ENCODE measurements around the gene RASGRP2. TPM values are rescaled to one million over a fixed set of nuclear protein-coding genes. Genes with fewer than 3 reads are reported as not detected.
"Not testable (repeated sequence)": the region's sequence is repeated elsewhere in the genome, so short reads cannot be mapped to it uniquely, and the experiment has no call there.

Gene RASGRP2
- total RNA-seq, 4 donors from 2014 or later: 3.2 to 72.8 (median 23.3) TPM

DNA sequence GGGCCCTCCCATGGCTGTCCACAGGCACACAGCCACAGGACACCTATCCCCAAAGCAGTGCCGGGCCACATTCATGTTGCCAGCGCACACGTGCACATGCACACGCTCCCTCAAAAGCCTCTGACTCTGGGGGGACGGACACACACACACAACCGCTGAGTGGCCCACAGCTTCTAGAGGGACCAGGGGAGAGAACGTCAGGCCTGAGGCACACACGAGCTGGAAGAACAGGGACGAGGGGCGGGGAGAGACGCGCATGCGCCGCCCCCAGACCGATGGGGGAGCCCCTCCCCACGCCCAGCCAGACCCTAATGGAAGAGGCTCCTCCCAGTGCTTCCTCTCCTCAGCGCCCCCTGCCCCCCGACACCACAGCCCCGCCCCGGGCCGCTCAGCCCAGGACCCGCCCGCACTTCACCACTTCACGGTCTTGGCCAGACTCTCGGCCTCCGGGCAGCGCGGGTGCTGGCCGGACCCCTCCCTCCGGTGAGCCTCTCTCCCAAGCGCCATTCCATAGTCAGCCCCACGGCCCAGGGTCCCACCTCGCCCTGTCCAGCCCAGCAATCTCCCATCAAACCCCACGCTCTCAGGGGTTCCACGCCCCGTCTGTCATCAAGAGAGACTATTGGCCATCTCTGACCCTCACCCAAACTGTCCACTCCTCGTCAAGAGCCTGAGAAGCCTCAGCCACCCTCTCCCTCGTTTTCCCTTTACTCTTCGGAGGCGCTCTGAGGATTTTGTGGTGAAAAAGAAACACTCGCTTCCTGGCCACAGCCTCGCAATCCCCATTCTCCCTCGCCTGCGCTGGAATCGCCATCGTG, 32.6 kb downstream of the RASGRP2 start:
- DNase-seq: no peak
- H3K27me3 ChIP-seq: peaks cover 27 to 53% of the 10 kb centered on the region in 2 donors
- no peaks in the 10 kb centered on the region for H3K36me3 ChIP-seq
- H3K9me3 ChIP-seq: no peaks in the 10 kb centered on the region
- H3K27ac ChIP-seq: no peak overlapping the region
- intact Hi-C loops (cut with DNase I; ENCODE audit: low total_unique reads): no loop called here
- H3K4me3 ChIP-seq: no peak overlapping the region
- TF ChIP-seq POLR2A (IDR thresholded peaks at IDR 0.05): no peak
- TF ChIP-seq, protein P1, sequence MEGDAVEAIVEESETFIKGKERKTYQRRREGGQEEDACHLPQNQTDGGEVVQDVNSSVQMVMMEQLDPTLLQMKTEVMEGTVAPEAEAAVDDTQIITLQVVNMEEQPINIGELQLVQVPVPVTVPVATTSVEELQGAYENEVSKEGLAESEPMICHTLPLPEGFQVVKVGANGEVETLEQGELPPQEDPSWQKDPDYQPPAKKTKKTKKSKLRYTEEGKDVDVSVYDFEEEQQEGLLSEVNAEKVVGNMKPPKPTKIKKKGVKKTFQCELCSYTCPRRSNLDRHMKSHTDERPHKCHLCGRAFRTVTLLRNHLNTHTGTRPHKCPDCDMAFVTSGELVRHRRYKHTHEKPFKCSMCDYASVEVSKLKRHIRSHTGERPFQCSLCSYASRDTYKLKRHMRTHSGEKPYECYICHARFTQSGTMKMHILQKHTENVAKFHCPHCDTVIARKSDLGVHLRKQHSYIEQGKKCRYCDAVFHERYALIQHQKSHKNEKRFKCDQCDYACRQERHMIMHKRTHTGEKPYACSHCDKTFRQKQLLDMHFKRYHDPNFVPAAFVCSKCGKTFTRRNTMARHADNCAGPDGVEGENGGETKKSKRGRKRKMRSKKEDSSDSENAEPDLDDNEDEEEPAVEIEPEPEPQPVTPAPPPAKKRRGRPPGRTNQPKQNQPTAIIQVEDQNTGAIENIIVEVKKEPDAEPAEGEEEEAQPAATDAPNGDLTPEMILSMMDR (IDR thresholded peaks at IDR 0.05): no peak
- H3K4me1 ChIP-seq: peaks cover 0 to 13% of the 10 kb centered on the region in 2 donors

- no peak for TF ChIP-seq POLR2A (IDR thresholded peaks at IDR 0.05)
- TF ChIP-seq, protein P1 (IDR thresholded peaks at IDR 0.05): no peak
- no peak for DNase-seq
- no peak overlapping the region for H3K27ac ChIP-seq
- intact Hi-C loops (cut with DNase I; ENCODE audit: low total_unique reads): no loop called here
- H3K27me3 ChIP-seq: peaks cover 24 to 47% of the 10 kb centered on the region in 2 donors
- no peaks in the 10 kb centered on the region for H3K36me3 ChIP-seq
- H3K9me3 ChIP-seq: no peaks in the 10 kb centered on the region
- peaks cover 0 to 13% of the 10 kb centered on the region in 2 donors for H3K4me1 ChIP-seq
- no peak overlapping the region for H3K4me3 ChIP-seq
Observed at GRCh38 chr11:64710418-64711137, 33.4 kb downstream of the RASGRP2 start.

GRCh38 chr11:64705501-64705900, 38.4 kb downstream of the RASGRP2 start:
- no peak for DNase-seq
- Histone ChIP-seq H3K9me3 (no peaks in the 10 kb centered on the region), H3K4me1 (no peaks in the 10 kb centered on the region), H3K36me3 (no peaks in the 10 kb centered on the region), H3K27me3 (peaks cover 0 to 7% of the 10 kb centered on the region in 2 donors), H3K4me3 (no peak overlapping the region), H3K27ac (no peak overlapping the region)
- TF ChIP-seq POLR2A (IDR thresholded peaks at IDR 0.05): no peak
- TF ChIP-seq, protein P1 (IDR thresholded peaks at IDR 0.05): no peak
- intact Hi-C loops (cut with DNase I; ENCODE audit: low total_unique reads): no loop called here

DNA sequence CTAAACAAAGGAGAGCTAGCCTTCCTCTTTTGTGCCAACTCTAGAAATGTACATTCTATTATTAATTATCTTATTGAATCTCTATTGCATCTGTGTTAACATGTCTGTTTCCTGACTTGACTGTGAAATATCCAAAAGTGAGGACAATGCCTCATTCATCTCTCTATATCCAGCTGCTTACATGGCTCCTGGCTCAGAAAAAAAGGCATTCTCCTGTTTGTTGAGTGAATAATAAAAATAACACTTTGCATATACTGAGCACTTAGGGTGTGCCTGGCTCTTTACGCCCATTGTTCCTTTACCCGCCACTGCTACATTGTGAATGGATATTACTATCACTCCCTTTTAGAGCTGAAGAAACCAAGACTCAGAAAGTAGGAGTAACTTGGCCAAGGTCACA, 40.9 kb downstream of the RASGRP2 start:
- no peaks in the 10 kb centered on the region for H3K9me3 ChIP-seq
- H3K4me3 ChIP-seq: no peak overlapping the region
- H3K27me3 ChIP-seq: no peaks in the 10 kb centered on the region
- TF ChIP-seq, protein P1 (IDR thresholded peaks at IDR 0.05): no peak
- TF ChIP-seq POLR2A (IDR thresholded peaks at IDR 0.05): no peak
- H3K36me3 ChIP-seq: no peaks in the 10 kb centered on the region
- no peak overlapping the region for H3K27ac ChIP-seq
- H3K4me1 ChIP-seq: no peaks in the 10 kb centered on the region
- no peak for DNase-seq
- intact Hi-C loops (cut with DNase I; ENCODE audit: low total_unique reads): no loop called here

- H3K9me3 ChIP-seq; intact Hi-C loops (cut with DNase I; ENCODE audit: low total_unique reads); DNase-seq; H3K27ac ChIP-seq; H3K4me3 ChIP-seq; H3K36me3 ChIP-seq; H3K4me1 ChIP-seq; H3K27me3 ChIP-seq: not testable (repeated sequence)
Observed at GRCh38 chr11:64701956-64702355, 42.0 kb downstream of the RASGRP2 start.
